ENCODE measurements around the gene MYH11.

DNA sequence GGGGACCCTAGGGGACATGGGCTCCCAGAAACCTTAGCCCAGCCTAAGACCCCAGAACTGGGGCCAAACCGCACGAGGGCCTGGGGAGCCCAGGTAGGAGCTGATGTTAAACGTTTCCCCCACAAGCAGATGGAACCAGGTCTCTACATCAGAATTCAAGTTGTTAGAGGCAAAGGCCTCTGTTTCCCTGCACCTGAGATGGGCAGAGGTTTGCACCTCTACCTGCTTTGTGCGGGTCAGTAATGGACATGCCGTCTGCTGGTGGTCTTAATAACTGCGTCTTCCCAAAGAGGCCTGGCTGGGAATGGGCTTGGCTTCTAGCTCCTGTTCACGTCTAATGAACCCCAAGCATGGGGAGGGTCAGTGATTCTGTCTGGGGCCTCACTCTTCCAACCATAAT is 127.7 kb downstream of the MYH11 start:
- TF ChIP-seq, protein P1, sequence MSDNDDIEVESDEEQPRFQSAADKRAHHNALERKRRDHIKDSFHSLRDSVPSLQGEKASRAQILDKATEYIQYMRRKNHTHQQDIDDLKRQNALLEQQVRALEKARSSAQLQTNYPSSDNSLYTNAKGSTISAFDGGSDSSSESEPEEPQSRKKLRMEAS (IDR thresholded peaks at IDR 0.05): no peak
- TF ChIP-seq YY1 (IDR thresholded peaks at IDR 0.05; ENCODE audit: low read depth) (no peak), TAF1 (IDR thresholded peaks at IDR 0.05; ENCODE audit: low read depth) (no peak), CREB1 (IDR thresholded peaks at IDR 0.05; ENCODE audit: low read depth) (no peak), TEAD4 (IDR thresholded peaks at IDR 0.05) (no peak), ZBTB7A (IDR thresholded peaks at IDR 0.05; ENCODE audit: low read depth) (no peak), FOXM1 (IDR thresholded peaks at IDR 0.05; ENCODE audit: borderline replicate concordance, low read depth) (no peak), RAD21 (IDR thresholded peaks at IDR 0.05; ENCODE audit: low read depth) (no peak), CEBPB (IDR thresholded peaks at IDR 0.05) (no peak), EP300 (IDR thresholded peaks at IDR 0.05; ENCODE audit: borderline replicate concordance) (no peak), NFIC (IDR thresholded peaks at IDR 0.05) (no peak)
- TF ChIP-seq, protein P2, sequence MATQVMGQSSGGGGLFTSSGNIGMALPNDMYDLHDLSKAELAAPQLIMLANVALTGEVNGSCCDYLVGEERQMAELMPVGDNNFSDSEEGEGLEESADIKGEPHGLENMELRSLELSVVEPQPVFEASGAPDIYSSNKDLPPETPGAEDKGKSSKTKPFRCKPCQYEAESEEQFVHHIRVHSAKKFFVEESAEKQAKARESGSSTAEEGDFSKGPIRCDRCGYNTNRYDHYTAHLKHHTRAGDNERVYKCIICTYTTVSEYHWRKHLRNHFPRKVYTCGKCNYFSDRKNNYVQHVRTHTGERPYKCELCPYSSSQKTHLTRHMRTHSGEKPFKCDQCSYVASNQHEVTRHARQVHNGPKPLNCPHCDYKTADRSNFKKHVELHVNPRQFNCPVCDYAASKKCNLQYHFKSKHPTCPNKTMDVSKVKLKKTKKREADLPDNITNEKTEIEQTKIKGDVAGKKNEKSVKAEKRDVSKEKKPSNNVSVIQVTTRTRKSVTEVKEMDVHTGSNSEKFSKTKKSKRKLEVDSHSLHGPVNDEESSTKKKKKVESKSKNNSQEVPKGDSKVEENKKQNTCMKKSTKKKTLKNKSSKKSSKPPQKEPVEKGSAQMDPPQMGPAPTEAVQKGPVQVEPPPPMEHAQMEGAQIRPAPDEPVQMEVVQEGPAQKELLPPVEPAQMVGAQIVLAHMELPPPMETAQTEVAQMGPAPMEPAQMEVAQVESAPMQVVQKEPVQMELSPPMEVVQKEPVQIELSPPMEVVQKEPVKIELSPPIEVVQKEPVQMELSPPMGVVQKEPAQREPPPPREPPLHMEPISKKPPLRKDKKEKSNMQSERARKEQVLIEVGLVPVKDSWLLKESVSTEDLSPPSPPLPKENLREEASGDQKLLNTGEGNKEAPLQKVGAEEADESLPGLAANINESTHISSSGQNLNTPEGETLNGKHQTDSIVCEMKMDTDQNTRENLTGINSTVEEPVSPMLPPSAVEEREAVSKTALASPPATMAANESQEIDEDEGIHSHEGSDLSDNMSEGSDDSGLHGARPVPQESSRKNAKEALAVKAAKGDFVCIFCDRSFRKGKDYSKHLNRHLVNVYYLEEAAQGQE (IDR thresholded peaks at IDR 0.05; ENCODE audit: low read depth): no peak
- TF ChIP-seq, protein P3, sequence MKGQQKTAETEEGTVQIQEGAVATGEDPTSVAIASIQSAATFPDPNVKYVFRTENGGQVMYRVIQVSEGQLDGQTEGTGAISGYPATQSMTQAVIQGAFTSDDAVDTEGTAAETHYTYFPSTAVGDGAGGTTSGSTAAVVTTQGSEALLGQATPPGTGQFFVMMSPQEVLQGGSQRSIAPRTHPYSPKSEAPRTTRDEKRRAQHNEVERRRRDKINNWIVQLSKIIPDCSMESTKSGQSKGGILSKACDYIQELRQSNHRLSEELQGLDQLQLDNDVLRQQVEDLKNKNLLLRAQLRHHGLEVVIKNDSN (IDR thresholded peaks at IDR 0.05): no peak

Data from Ishikawa (cell line).